Esophagus squamous epithelium (tissue), 5 donors: ENCODE results near the gene PRKG1. TPM values are rescaled to one million over a fixed set of nuclear protein-coding genes. Genes with fewer than 3 reads are reported as not detected.

Experiments
- DNase-seq: peaks from one replicate; lab custom pipeline; 2025; lab: John Stamatoyannopoulos, UW
- H3K27ac ChIP-seq, 4 donors: fragments of 200-600 bp; sonication (generic); one replicate each; pipeline ENCODE4 v1.5.1; 2016 to 2019; ENCODE audit warnings: mild to moderate bottlenecking in 1 of 4
- H3K27me3 ChIP-seq, 4 donors: fragments of 200-600 bp; sonication (generic); 1 replicate in 3 of 4; 2 replicates in 1 of 4; pipeline versions ENCODE4 v1.5.1 to v1.6.0; 2017 to 2021; ENCODE audit warnings: antibody characterized with exemption in 1 of 4
- H3K36me3 ChIP-seq, 3 donors: fragments of 200-600 bp; sonication (generic); one replicate each; pipeline ENCODE4 v1.5.1; 2016 to 2019
- H3K4me1 ChIP-seq, 3 donors: fragments of 200-600 bp; sonication (generic); one replicate each; pipeline ENCODE4 v1.5.1; 2017 to 2019
- H3K4me3 ChIP-seq, 4 donors: fragments of 200-600 bp; sonication (generic); 1 replicate in 3 of 4; 2 replicates in 1 of 4; pipeline ENCODE4 v1.5.1; 2016 to 2019; ENCODE audit warnings: mild to moderate bottlenecking in 2 of 4, moderate library complexity in 1 of 4
- H3K9me3 ChIP-seq, 3 donors: fragments of 200-600 bp; sonication (generic); one replicate each; pipeline ENCODE4 v1.5.1; 2016 to 2019
- POLR2A ChIP-seq, 4 donors: fragments of 450-650 bp; IDR thresholded peaks; one replicate each; pipeline ENCODE4 v1.6.1; 2017; ENCODE audit warnings: antibody characterized with exemption in 4 of 4, mild to moderate bottlenecking in 4 of 4, moderate library complexity in 3 of 4
- WGBS, 2 donors: methylation state at CpG; one replicate each; pipeline ENCODE4 v1.1.5; 2018; 5-methylcytosine and 5-hydroxymethylcytosine counted together
- intact Hi-C: fragments of 100-400 bp; cut with DNase I; formaldehyde crosslinking; loops from one replicate; pipeline ENCODE4 v1.15.0; 2022
- total RNA-seq, 4 donors: library from RNA; depleted of rRNA; stranded (reverse); fragments of >200 nt; gene quantifications; one replicate each; pipeline ENCODE4 v1.1.0, GENCODE V29; 2016
- TF ChIP-seq, protein P1 (sequence below), 6 experiments: fragments of 450-650 bp in 4 of 6; fragments of 200-600 bp in 2 of 6; sonication (generic) in 2 of 6; IDR thresholded peaks; one replicate each; pipeline ENCODE4 v1.5.1; 2016 to 2019; ENCODE audit warnings: antibody characterized with exemption in 6 of 6, mild to moderate bottlenecking in 4 of 6, moderate library complexity in 4 of 6
- donor health status: DM: yes; HTN: yes; CAD: no.

PRKG1 gene
- 10 to 100 TPM in 1 of 4 donors, 1 to 10 TPM in 3; 2.0 to 10.9 (median 3.8) TPM for total RNA-seq

DNA sequence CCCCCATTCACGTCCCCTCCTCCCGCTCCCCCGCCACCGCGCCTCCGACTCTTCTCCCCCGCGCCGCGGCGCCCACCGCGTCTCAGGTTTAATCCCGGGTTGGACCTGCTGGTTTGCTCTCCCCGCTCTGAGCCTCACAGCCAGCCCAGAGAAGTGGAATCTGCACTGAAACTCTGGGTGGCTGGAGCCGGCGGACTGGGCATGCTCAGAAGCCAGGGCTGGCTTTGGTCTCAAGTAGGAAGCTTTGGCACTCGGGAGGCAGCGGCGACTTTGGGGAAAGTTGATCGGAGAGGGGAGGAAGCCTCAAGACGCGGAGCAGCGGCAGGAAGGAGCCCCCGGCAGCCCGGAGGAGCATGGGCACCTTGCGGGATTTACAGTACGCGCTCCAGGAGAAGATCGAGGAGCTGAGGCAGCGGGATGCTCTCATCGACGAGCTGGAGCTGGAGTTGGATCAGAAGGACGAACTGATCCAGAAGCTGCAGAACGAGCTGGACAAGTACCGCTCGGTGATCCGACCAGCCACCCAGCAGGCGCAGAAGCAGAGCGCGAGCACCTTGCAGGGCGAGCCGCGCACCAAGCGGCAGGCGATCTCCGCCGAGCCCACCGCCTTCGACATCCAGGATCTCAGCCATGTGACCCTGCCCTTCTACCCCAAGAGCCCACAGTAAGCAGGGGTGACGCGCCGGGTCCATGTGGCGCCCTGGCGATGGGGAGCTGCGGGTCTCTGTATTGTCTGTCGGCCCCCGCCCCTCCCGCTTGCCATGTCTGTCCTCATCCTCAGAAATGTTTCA is at the start of gene PRKG1:
TSS of gene PRKG1 (plus strand) at position 250 of the 791 bp plus-strand sequence.
- no peaks in the 10 kb centered on the region for H3K36me3 ChIP-seq
- peaks cover 4 to 28% (median 4%) of the 10 kb centered on the region in 3 donors for H3K4me1 ChIP-seq
- no peaks in the 10 kb centered on the region for H3K9me3 ChIP-seq
- H3K27ac ChIP-seq: peak within 1 kb of the TSS; percentile 74 to 89 (median 88)
- DNase-seq: no peak
- intact Hi-C loops: no loop called here
- peaks cover 0 to 46% (median 1%) of the 10 kb centered on the region in 4 donors for H3K27me3 ChIP-seq
- H3K4me3 ChIP-seq: peak within 1 kb of the TSS; percentile 38 to 74 (median 60)
- peak in 1 of 4 donors; percentile 20 for TF ChIP-seq POLR2A (IDR thresholded peaks at IDR 0.05)
- TF ChIP-seq, protein P1, sequence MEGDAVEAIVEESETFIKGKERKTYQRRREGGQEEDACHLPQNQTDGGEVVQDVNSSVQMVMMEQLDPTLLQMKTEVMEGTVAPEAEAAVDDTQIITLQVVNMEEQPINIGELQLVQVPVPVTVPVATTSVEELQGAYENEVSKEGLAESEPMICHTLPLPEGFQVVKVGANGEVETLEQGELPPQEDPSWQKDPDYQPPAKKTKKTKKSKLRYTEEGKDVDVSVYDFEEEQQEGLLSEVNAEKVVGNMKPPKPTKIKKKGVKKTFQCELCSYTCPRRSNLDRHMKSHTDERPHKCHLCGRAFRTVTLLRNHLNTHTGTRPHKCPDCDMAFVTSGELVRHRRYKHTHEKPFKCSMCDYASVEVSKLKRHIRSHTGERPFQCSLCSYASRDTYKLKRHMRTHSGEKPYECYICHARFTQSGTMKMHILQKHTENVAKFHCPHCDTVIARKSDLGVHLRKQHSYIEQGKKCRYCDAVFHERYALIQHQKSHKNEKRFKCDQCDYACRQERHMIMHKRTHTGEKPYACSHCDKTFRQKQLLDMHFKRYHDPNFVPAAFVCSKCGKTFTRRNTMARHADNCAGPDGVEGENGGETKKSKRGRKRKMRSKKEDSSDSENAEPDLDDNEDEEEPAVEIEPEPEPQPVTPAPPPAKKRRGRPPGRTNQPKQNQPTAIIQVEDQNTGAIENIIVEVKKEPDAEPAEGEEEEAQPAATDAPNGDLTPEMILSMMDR (IDR thresholded peaks at IDR 0.05): no peak
- whole genome bisulfite sequencing, 2 donors: 0 to 1% methylated on average over 1 to 22 of the region's 59 CpGs

DNA sequence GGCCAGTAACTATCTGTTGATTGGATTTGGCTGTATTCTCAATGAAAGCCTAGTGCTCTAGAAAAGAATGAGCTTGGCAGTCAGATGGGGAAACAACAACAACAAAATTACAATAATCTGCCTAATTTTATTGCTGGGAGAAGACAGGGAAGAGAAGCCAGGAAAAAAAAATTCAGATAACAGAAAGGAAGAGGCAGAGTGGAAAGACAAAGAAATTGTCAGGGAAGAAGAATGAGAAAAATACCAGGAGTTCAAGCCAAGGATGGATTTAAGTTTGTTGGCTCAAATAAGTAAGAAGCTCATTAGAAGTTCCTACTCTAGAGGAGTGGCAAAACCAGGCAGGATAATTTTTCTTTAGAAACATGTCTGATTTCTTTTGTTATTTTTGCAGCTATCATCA is 45.9 kb upstream of the PRKG1 start:
- no peaks in the 10 kb centered on the region for H3K27me3 ChIP-seq
- H3K9me3 ChIP-seq: no peaks in the 10 kb centered on the region
- DNase-seq: no peak
- TF ChIP-seq POLR2A (IDR thresholded peaks at IDR 0.05): no peak
- TF ChIP-seq, protein P1 (IDR thresholded peaks at IDR 0.05): no peak
- H3K4me1 ChIP-seq: peaks cover 0 to 30% (median 0%) of the 10 kb centered on the region in 3 donors
- no peaks in the 10 kb centered on the region for H3K36me3 ChIP-seq
- H3K4me3 ChIP-seq: no peak overlapping the region
- peak overlapping the region in 1 of 4 donors; percentile 53 for H3K27ac ChIP-seq
- intact Hi-C loops: no loop called here

DNA sequence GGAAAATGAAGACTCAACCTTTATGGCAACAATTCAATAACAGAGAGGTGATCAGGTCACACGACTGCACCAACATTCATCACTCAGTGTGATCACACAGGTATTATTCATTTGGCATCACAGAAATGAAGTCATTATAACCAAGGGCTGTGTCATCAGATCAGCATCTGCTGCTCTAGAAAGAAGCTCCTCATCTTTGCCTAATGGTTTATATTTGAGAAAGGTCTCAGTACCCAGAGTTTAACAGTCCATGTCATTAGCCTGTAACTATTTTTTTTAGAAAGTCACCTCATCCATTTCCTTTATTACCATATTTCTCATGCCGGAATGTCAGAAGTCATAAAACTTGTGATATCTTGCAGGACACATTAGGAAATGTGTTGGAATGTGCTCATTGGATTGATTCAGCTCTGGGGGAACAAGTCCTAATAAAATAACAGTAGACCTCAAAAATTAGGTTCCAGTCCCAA is 45.1 kb upstream of the PRKG1 start:
- Histone ChIP-seq H3K27ac (peak overlapping the region in 2 of 4 donors; percentile 46 to 53), H3K4me1 (peaks cover 0 to 23% (median 0%) of the 10 kb centered on the region in 3 donors), H3K27me3 (no peaks in the 10 kb centered on the region), H3K9me3 (no peaks in the 10 kb centered on the region), H3K4me3 (no peak overlapping the region), H3K36me3 (no peaks in the 10 kb centered on the region)
- DNase-seq: no peak
- WGBS, 2 donors: 40 to 63% methylated on average over 2 of the region's 2 CpGs
- TF ChIP-seq POLR2A (IDR thresholded peaks at IDR 0.05): no peak
- TF ChIP-seq, protein P1 (IDR thresholded peaks at IDR 0.05): no peak
- intact Hi-C loops: no loop called here

DNA sequence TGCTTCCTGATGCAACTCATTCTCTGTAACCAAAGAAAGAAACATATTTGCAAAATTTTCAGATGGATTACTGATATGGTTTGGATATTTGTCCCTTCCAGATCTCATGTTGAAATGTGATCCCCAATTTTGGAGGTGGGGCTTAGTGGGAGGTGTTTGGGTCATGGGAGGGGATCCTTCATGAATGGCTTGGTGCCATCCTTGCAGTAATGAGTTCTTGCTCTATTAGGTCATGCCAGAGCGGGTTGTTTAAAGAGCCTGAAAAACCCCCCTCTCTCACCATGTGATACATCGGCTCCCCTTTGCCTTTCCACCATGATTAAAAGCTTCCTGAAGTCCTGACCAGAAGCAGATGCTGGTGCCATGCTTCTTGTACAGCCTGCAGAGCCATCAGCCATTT is 43.8 kb upstream of the PRKG1 start:
- no peaks in the 10 kb centered on the region for H3K9me3 ChIP-seq
- DNase-seq: no peak
- H3K27ac ChIP-seq: no peak overlapping the region
- H3K4me3 ChIP-seq: no peak overlapping the region
- intact Hi-C loops: no loop called here
- H3K27me3 ChIP-seq: no peaks in the 10 kb centered on the region
- WGBS, 2 donors: 76 to 77% methylated on average over 2 of the region's 2 CpGs
- TF ChIP-seq, protein P1 (IDR thresholded peaks at IDR 0.05): no peak
- no peak for TF ChIP-seq POLR2A (IDR thresholded peaks at IDR 0.05)
- H3K36me3 ChIP-seq: no peaks in the 10 kb centered on the region
- peaks cover 0 to 15% (median 0%) of the 10 kb centered on the region in 3 donors for H3K4me1 ChIP-seq

DNA sequence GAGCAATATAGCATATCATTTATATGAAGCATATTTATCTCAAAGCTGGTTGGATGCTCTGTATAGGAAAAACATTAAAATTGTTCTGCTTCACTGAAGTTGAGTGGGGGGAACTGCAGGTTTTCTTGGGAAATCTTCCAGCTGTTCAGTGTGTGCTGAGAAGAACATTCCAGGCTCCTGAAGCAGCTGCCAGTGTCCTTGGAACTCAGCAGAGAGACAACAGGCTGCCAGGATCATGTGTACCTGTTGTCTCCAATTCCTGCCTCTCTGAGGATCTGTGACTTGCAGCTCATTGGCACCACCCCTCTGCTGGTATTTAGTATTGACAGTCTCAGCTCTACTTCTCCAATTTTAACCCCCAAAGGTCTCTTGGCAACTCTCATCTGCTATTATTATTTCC is 42.3 kb upstream of the PRKG1 start:
- Histone ChIP-seq H3K36me3 (no peaks in the 10 kb centered on the region), H3K9me3 (no peaks in the 10 kb centered on the region), H3K4me3 (no peak overlapping the region), H3K4me1 (peaks cover 0 to 15% (median 0%) of the 10 kb centered on the region in 3 donors), H3K27me3 (no peaks in the 10 kb centered on the region), H3K27ac (no peak overlapping the region)
- TF ChIP-seq, protein P1 (IDR thresholded peaks at IDR 0.05): no peak
- no peak for TF ChIP-seq POLR2A (IDR thresholded peaks at IDR 0.05)
- no peak for DNase-seq
- intact Hi-C loops: no loop called here
